ENCODE measurements around the gene FST. TPM values are rescaled to one million over a fixed set of nuclear protein-coding genes. Genes with fewer than 3 reads are reported as not detected.

The FST gene
- total and polyA plus RNA-seq, 2 of the 13 experiments (the other 11 are each of a cell fraction or from before 2014, with no cell fraction given): 38.6 to 136 TPM

GRCh38 chr5:53446908-53447307 lies 33.5 kb upstream of the FST start:
- H3K79me2 ChIP-seq (ENCODE audit: insufficient read depth, low read length): no peaks in the 10 kb centered on the region
- no peaks in the 10 kb centered on the region for H3K9me3 ChIP-seq (ENCODE audit: low read length)
- no peak overlapping the region for H3K4me2 ChIP-seq (ENCODE audit: low read depth, low read length)
- DNase-seq (ENCODE audit: low spot score) (no peak), ATAC-seq (no peak), FAIRE-seq (no peak)
- H3K4me3 ChIP-seq (replicated peaks in 1 of 3; ENCODE audit: insufficient read depth in 1 of 3, low read depth in 2 of 3, low read length in 3 of 3): no peak overlapping the region
- WGBS (ENCODE audit: low lambda C conversion rate): 55% methylated on average over 2 of the region's 2 CpGs
- no peak for TF ChIP-seq ZNF75D (CRISPR knock-in tag; IDR thresholded peaks at IDR 0.05; ENCODE audit: borderline replicate concordance)
- TF ChIP-seq ZBTB1 (CRISPR knock-in tag; IDR thresholded peaks at IDR 0.05; ENCODE audit: borderline replicate concordance): no peak
- TF ChIP-seq LBX2 (CRISPR knock-in tag; IDR thresholded peaks at IDR 0.05; ENCODE audit: borderline replicate concordance): no peak
- TF ChIP-seq ZNF24 (IDR thresholded peaks at IDR 0.05): no peak
- no peak for TF ChIP-seq NFE2 (CRISPR knock-in tag; IDR thresholded peaks at IDR 0.05)
- TF ChIP-seq ZNF879 (CRISPR knock-in tag; IDR thresholded peaks at IDR 0.05): no peak
- TF ChIP-seq HIVEP1 (CRISPR knock-in tag; IDR thresholded peaks at IDR 0.05): no peak
- no peak for TF ChIP-seq BCL6 (CRISPR knock-in tag; IDR thresholded peaks at IDR 0.05)
- no peak for TF ChIP-seq SMAD1 (CRISPR knock-in tag; IDR thresholded peaks at IDR 0.05; ENCODE audit: borderline replicate concordance, low read depth)
- no peak for TF ChIP-seq ZNF577 (CRISPR knock-in tag; IDR thresholded peaks at IDR 0.05; ENCODE audit: borderline replicate concordance, low read depth)
- TF ChIP-seq ZNF546 (CRISPR knock-in tag; conservative IDR thresholded peaks at IDR 0.05): no peak
- no peak for TF ChIP-seq ELK4 (CRISPR knock-in tag; IDR thresholded peaks at IDR 0.05; ENCODE audit: borderline replicate concordance)
- TF ChIP-seq ZNF335 (CRISPR knock-in tag; IDR thresholded peaks at IDR 0.05): no peak
- TF ChIP-seq TBX2 (CRISPR knock-in tag; IDR thresholded peaks at IDR 0.05; ENCODE audit: borderline replicate concordance): no peak
- TF ChIP-seq ETV6 (CRISPR knock-in tag; conservative IDR thresholded peaks at IDR 0.05): no peak
- TF ChIP-seq FOXJ3 (CRISPR knock-in tag; IDR thresholded peaks at IDR 0.05; ENCODE audit: borderline replicate concordance): no peak
- TF ChIP-seq YY1 (IDR thresholded peaks at IDR 0.05; ENCODE audit: insufficient read depth, insufficient replicate concordance, low read depth, low read length): no peak
- H3K9ac ChIP-seq (ENCODE audit: insufficient read depth, low read depth, low read length): no peak overlapping the region
- H3K27ac ChIP-seq (ENCODE audit: extremely low read length, insufficient read depth, low read length): no peak overlapping the region
- intact Hi-C loops (cut with micrococcal nuclease; ENCODE audit: unreplicated experiment) (no loop called here), in situ Hi-C loops (cut with HindIII; ENCODE audit: extremely low pct_ligation_motif_present, low pct_unique_long_range_greater_than_20kb) (loop anchor here (25.0 kb wide), 1 partner anchor 615 kb away; no protein-coding TSS in a partner anchor)
- POLR2A ChIA-PET: no interaction called here
- 0 out of 5 replicates have a peak, but pooled peaks cover 0 to 3% of the 10 kb centered on the region in 2 experiments for H3K27me3 ChIP-seq (ENCODE audit: control insufficient read depth in 1 of 2, insufficient read depth in 2 of 2, low read length in 2 of 2)
- no TSS peak for BruUV-seq (replicated peaks)
- peaks cover 12% of the 10 kb centered on the region; the same call in 1 of the 2 replicates for H3K4me1 ChIP-seq (ENCODE audit: insufficient read depth, low read length)
- H2AFZ ChIP-seq (ENCODE audit: low read length): no peak overlapping the region
- H3K36me3 ChIP-seq (replicated peaks in 1 of 2; ENCODE audit: control insufficient read depth in 1 of 2, insufficient read depth in 2 of 2, low read length in 2 of 2): no peaks in the 10 kb centered on the region
- H4K20me1 ChIP-seq (ENCODE audit: insufficient read depth, low read length): no peaks in the 10 kb centered on the region
- CTCF ChIA-PET (ENCODE audit: low intra/inter-chr PET ratio, low total read pairs): no interaction called here

Measured in HepG2 (cell line).